Measurements from ENCODE around the gene CTSW.

GRCh38 chr11:65887723-65888162, 8.1 kb downstream of the CTSW start:
- no peak for TF ChIP-seq POLR2A (IDR thresholded peaks at IDR 0.05)
- TF ChIP-seq CTCF (IDR thresholded peaks at IDR 0.05), result no peak
- TF ChIP-seq EP300 (IDR thresholded peaks at IDR 0.05), result no peak
- no peak for TF ChIP-seq POLR2AphosphoS5 (IDR thresholded peaks at IDR 0.05)

Measured in suprapubic skin (tissue), 4 donors.